ENCODE measurements around the gene RGS3. TPM values are rescaled to one million over a fixed set of nuclear protein-coding genes. Genes with fewer than 3 reads are reported as not detected.

RGS3 gene
- total RNA-seq, 1 donor from 2014 or later, result 18.9 TPM

GRCh38 chr9:113630386-113631136, 167.0 kb downstream of the RGS3 start:
- Mint-ChIP-seq H3K9me3 (ENCODE audit: unreplicated experiment) (peaks cover 2% of the 10 kb centered on the region), H3K4me3 (ENCODE audit: unreplicated experiment) (no peak overlapping the region), H3K27ac (ENCODE audit: unreplicated experiment) (no peak overlapping the region), H3K27me3 (ENCODE audit: unreplicated experiment) (peaks cover 6% of the 10 kb centered on the region), H3K4me1 (ENCODE audit: low read depth, unreplicated experiment) (peaks cover 23% of the 10 kb centered on the region), H3K36me3 (ENCODE audit: unreplicated experiment) (no peaks in the 10 kb centered on the region)
- no peak for DNase-seq
- no peak for TF ChIP-seq CTCF (IDR thresholded peaks at IDR 0.05; ENCODE audit: partially characterized antibody, unreplicated experiment)

- TF ChIP-seq CTCF (IDR thresholded peaks at IDR 0.05; ENCODE audit: partially characterized antibody, unreplicated experiment), result no peak
- Mint-ChIP-seq H3K4me1 (ENCODE audit: low read depth, unreplicated experiment) (peaks cover 23% of the 10 kb centered on the region), H3K27ac (ENCODE audit: unreplicated experiment) (no peak overlapping the region), H3K36me3 (ENCODE audit: unreplicated experiment) (no peaks in the 10 kb centered on the region), H3K9me3 (ENCODE audit: unreplicated experiment) (peaks cover 4% of the 10 kb centered on the region), H3K4me3 (ENCODE audit: unreplicated experiment) (no peak overlapping the region), H3K27me3 (ENCODE audit: unreplicated experiment) (peaks cover 6% of the 10 kb centered on the region)
- peak; percentile 39 for DNase-seq
Measured at GRCh38 chr9:113631137-113631765, 167.7 kb downstream of the RGS3 start.

GRCh38 chr9:113631871-113632665, 168.5 kb downstream of the RGS3 start:
- Mint-ChIP-seq H3K4me1 (ENCODE audit: low read depth, unreplicated experiment) (peaks cover 23% of the 10 kb centered on the region), H3K27me3 (ENCODE audit: unreplicated experiment) (peaks cover 6% of the 10 kb centered on the region), H3K36me3 (ENCODE audit: unreplicated experiment) (no peaks in the 10 kb centered on the region), H3K4me3 (ENCODE audit: unreplicated experiment) (no peak overlapping the region), H3K9me3 (ENCODE audit: unreplicated experiment) (peaks cover 6% of the 10 kb centered on the region), H3K27ac (ENCODE audit: unreplicated experiment) (no peak overlapping the region)
- DNase-seq, result no peak
- TF ChIP-seq CTCF (IDR thresholded peaks at IDR 0.05; ENCODE audit: partially characterized antibody, unreplicated experiment), result no peak

- H3K27me3 Mint-ChIP-seq (ENCODE audit: unreplicated experiment), result peaks cover 6% of the 10 kb centered on the region
Measured at GRCh38 chr9:113632776-113633590, 169.5 kb downstream of the RGS3 start.

More at GRCh38 chr9:113632776-113633590, 169.5 kb downstream of the RGS3 start:
- Mint-ChIP-seq H3K27ac (ENCODE audit: unreplicated experiment) (no peak overlapping the region), H3K4me3 (ENCODE audit: unreplicated experiment) (no peak overlapping the region), H3K9me3 (ENCODE audit: unreplicated experiment) (peaks cover 6% of the 10 kb centered on the region), H3K4me1 (ENCODE audit: low read depth, unreplicated experiment) (peaks cover 21% of the 10 kb centered on the region), H3K36me3 (ENCODE audit: unreplicated experiment) (no peaks in the 10 kb centered on the region)
- DNase-seq, result no peak
- TF ChIP-seq CTCF (IDR thresholded peaks at IDR 0.05; ENCODE audit: partially characterized antibody, unreplicated experiment), result no peak
